Stimulated activated naive CD8-positive, alpha-beta T cell treated with anti-CD3 and anti-CD28 coated beads, Interleukin-15, amount 100 ng/mL, for 72 hours (primary cell): ENCODE measurements around the gene UQCC2.

Experiments
- ATAC-seq: fragments of 150-1000 bp; cut with Tn5 transposase; 2 replicates; pipeline ENCODE4 v1.10.0; 2021; ENCODE audit warnings: mild to moderate bottlenecking, moderate library complexity
- DNase-seq, 2 donors: peaks; one replicate each; pipeline ENCODE4 v3.0.0; 2021 to 2022
- H3K27ac Mint-ChIP-seq, 2 donors: one replicate each; pipeline ENCODE4 v1.8.0; 2022; ENCODE audit warnings: mild to moderate bottlenecking in 2 of 2, mixed read lengths in 2 of 2, moderate library complexity in 2 of 2
- H3K27me3 Mint-ChIP-seq: one replicate; pipeline ENCODE4 v1.8.0; 2022; ENCODE audit warnings: mixed read lengths
- H3K4me1 Mint-ChIP-seq: one replicate; pipeline ENCODE4 v1.8.0; 2022; ENCODE audit warnings: mild to moderate bottlenecking, mixed read lengths
- H3K4me3 Mint-ChIP-seq, 2 donors: one replicate each; pipeline ENCODE4 v1.8.0; 2022; ENCODE audit warnings: mild to moderate bottlenecking in 2 of 2, mixed read lengths in 2 of 2, moderate library complexity in 1 of 2
- H3K9me3 Mint-ChIP-seq, 2 donors: one replicate each; pipeline ENCODE4 v1.8.0; 2022; ENCODE audit warnings: mixed read lengths in 2 of 2

UQCC2 gene

GRCh38 chr6:33711140-33712129 is at the start of gene UQCC2:
Gene UQCC2 (minus strand): TSS chr6:33711700. CDS start chr6:33711686, 14 bp downstream.
- peak; percentile 96 to 97 for DNase-seq
- peak; percentile 97 for ATAC-seq

GRCh38 chr6:33759887-33760629 is 48.6 kb upstream of the UQCC2 start:
- no peak for DNase-seq
- Mint-ChIP-seq H3K4me1 (peaks cover 12% of the 10 kb centered on the region), H3K9me3 (no peaks in the 10 kb centered on the region), H3K27ac (peak overlapping the region in 1 of 2 donors; percentile 60), H3K27me3 (peaks cover 8% of the 10 kb centered on the region), H3K4me3 (no peak overlapping the region)
- ATAC-seq, result no peak

More at GRCh38 chr6:33711140-33712129, at the start of gene UQCC2:
- no peaks in the 10 kb centered on the region for H3K27me3 Mint-ChIP-seq
- H3K4me3 Mint-ChIP-seq, result peak within 1 kb of the TSS; percentile 98
- peaks cover 45% of the 10 kb centered on the region for H3K4me1 Mint-ChIP-seq
- peak within 1 kb of the TSS; percentile 100 for H3K27ac Mint-ChIP-seq
- no peaks in the 10 kb centered on the region for H3K9me3 Mint-ChIP-seq

GRCh38 chr6:33758815-33759216 is 47.3 kb upstream of the UQCC2 start:
- ATAC-seq, result no peak
- no peaks in the 10 kb centered on the region for H3K9me3 Mint-ChIP-seq
- no peak for DNase-seq
- no peak overlapping the region for H3K27ac Mint-ChIP-seq
- H3K27me3 Mint-ChIP-seq, result peaks cover 2% of the 10 kb centered on the region
- H3K4me1 Mint-ChIP-seq, result peaks cover 12% of the 10 kb centered on the region
- no peak overlapping the region for H3K4me3 Mint-ChIP-seq

GRCh38 chr6:33757906-33758305 is 46.4 kb upstream of the UQCC2 start:
- ATAC-seq (no peak), DNase-seq (no peak)
- Mint-ChIP-seq H3K4me1 (peaks cover 12% of the 10 kb centered on the region), H3K27ac (no peak overlapping the region), H3K9me3 (no peaks in the 10 kb centered on the region), H3K27me3 (no peaks in the 10 kb centered on the region), H3K4me3 (no peak overlapping the region)

- H3K4me3 Mint-ChIP-seq, result no peak overlapping the region
- peak overlapping the region in 1 of 2 donors; percentile 52 for H3K27ac Mint-ChIP-seq
- peaks cover 12% of the 10 kb centered on the region for H3K4me1 Mint-ChIP-seq
- ATAC-seq (no peak), DNase-seq (no peak)
- no peaks in the 10 kb centered on the region for H3K27me3 Mint-ChIP-seq
- no peaks in the 10 kb centered on the region for H3K9me3 Mint-ChIP-seq
Observed at GRCh38 chr6:33757113-33757512, 45.6 kb upstream of the UQCC2 start.

- H3K4me3 Mint-ChIP-seq, result no peak overlapping the region
- H3K9me3 Mint-ChIP-seq, result no peaks in the 10 kb centered on the region
- no peaks in the 10 kb centered on the region for H3K27me3 Mint-ChIP-seq
- H3K27ac Mint-ChIP-seq, result no peak overlapping the region
- H3K4me1 Mint-ChIP-seq, result peaks cover 11% of the 10 kb centered on the region
- DNase-seq (no peak), ATAC-seq (no peak)
Observed at GRCh38 chr6:33756211-33756954, 44.9 kb upstream of the UQCC2 start.

- H3K4me1 Mint-ChIP-seq, result no peaks in the 10 kb centered on the region
- DNase-seq (no peak), ATAC-seq (no peak)
- no peak overlapping the region for H3K4me3 Mint-ChIP-seq
- no peaks in the 10 kb centered on the region for H3K27me3 Mint-ChIP-seq
- no peaks in the 10 kb centered on the region for H3K9me3 Mint-ChIP-seq
- H3K27ac Mint-ChIP-seq, result no peak overlapping the region
Observed at GRCh38 chr6:33755070-33755869, 43.8 kb upstream of the UQCC2 start.

GRCh38 chr6:33754222-33754621 is 42.7 kb upstream of the UQCC2 start:
- ATAC-seq (no peak), DNase-seq (no peak)
- H3K4me3 Mint-ChIP-seq, result no peak overlapping the region
- no peaks in the 10 kb centered on the region for H3K4me1 Mint-ChIP-seq
- no peaks in the 10 kb centered on the region for H3K9me3 Mint-ChIP-seq
- H3K27ac Mint-ChIP-seq, result no peak overlapping the region
- H3K27me3 Mint-ChIP-seq, result no peaks in the 10 kb centered on the region

- ATAC-seq, result no peak
- no peak overlapping the region for H3K27ac Mint-ChIP-seq
- H3K4me3 Mint-ChIP-seq, result no peak overlapping the region
- no peak for DNase-seq
- H3K9me3 Mint-ChIP-seq, result no peaks in the 10 kb centered on the region
- H3K4me1 Mint-ChIP-seq, result no peaks in the 10 kb centered on the region
- no peaks in the 10 kb centered on the region for H3K27me3 Mint-ChIP-seq
Observed at GRCh38 chr6:33752646-33753015, 41.1 kb upstream of the UQCC2 start.

GRCh38 chr6:33751771-33752645 is 40.5 kb upstream of the UQCC2 start:
- Mint-ChIP-seq H3K27ac (peak overlapping the region in 1 of 2 donors; percentile 15), H3K4me1 (no peaks in the 10 kb centered on the region), H3K27me3 (no peaks in the 10 kb centered on the region), H3K4me3 (no peak overlapping the region), H3K9me3 (no peaks in the 10 kb centered on the region)
- DNase-seq (no peak), ATAC-seq (no peak)

- Mint-ChIP-seq H3K9me3 (no peaks in the 10 kb centered on the region), H3K4me1 (no peaks in the 10 kb centered on the region), H3K27me3 (no peaks in the 10 kb centered on the region), H3K27ac (peak overlapping the region in 1 of 2 donors; percentile 21), H3K4me3 (no peak overlapping the region)
- ATAC-seq, result no peak
- DNase-seq, result no peak
Observed at GRCh38 chr6:33750244-33750991, 38.9 kb upstream of the UQCC2 start.

- no peak for DNase-seq
- no peaks in the 10 kb centered on the region for H3K4me1 Mint-ChIP-seq
- H3K9me3 Mint-ChIP-seq, result no peaks in the 10 kb centered on the region
- H3K27me3 Mint-ChIP-seq, result no peaks in the 10 kb centered on the region
- H3K27ac Mint-ChIP-seq, result no peak overlapping the region
- no peak overlapping the region for H3K4me3 Mint-ChIP-seq
- ATAC-seq, result no peak
Observed at GRCh38 chr6:33749401-33749800, 37.9 kb upstream of the UQCC2 start.

GRCh38 chr6:33748841-33749240 is 37.3 kb upstream of the UQCC2 start:
- H3K4me1 Mint-ChIP-seq, result no peaks in the 10 kb centered on the region
- H3K27ac Mint-ChIP-seq, result no peak overlapping the region
- no peaks in the 10 kb centered on the region for H3K9me3 Mint-ChIP-seq
- H3K27me3 Mint-ChIP-seq, result no peaks in the 10 kb centered on the region
- H3K4me3 Mint-ChIP-seq, result no peak overlapping the region
- no peak for DNase-seq
- no peak for ATAC-seq
